ENCODE data around the gene POU6F2. TPM values are rescaled to one million over a fixed set of nuclear protein-coding genes. Genes with fewer than 3 reads are reported as not detected.

The POU6F2 gene
- total RNA-seq, 6 experiments from 2014 or later: 0.12 to 2.1 (median 0.64) TPM; not detected in 2

- no peak for DNase-seq
- H3K27me3 ChIP-seq: no peaks in the 10 kb centered on the region
Measured at GRCh38 chr7:39299695-39300094, 322.0 kb downstream of the POU6F2 start.

DNA sequence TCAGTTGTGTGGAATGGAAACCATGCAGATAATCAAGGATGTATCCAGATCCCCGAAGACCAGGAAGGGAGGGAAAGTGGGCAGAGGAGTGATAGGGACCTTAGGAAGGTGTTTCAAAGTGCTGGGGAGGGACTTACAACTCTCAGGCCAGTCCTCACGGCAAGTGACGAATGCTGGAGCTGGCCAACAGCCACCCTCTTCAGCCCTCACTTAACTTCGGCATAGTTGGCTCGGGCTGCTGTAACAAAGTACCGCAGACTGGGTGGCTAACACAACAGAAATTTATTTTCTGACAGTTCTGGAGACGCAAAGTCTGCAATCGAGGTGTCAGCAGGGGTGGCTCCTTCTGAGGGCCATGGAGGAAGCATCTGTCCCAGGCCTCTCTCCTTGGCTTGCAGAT is 322.6 kb downstream of the POU6F2 start:
- no peak for TF ChIP-seq POLR2A (IDR thresholded peaks at IDR 0.05)
- Histone ChIP-seq H3K36me3 (no peaks in the 10 kb centered on the region), H3K27ac (no peak overlapping the region), H3K4me1 (no peaks in the 10 kb centered on the region), H3K9me3 (no peaks in the 10 kb centered on the region), H3K27me3 (no peaks in the 10 kb centered on the region), H3K4me3 (no peak overlapping the region)
- WGBS (ENCODE audit: insufficient coverage, low coverage, low lambda C conversion rate, missing lambda C conversion rate): 48% methylated on average over 3 of the region's 8 CpGs
- ATAC-seq (no peak), DNase-seq (no peak)
- intact Hi-C loops (cut with DNase I): no loop called here

More at GRCh38 chr7:39299695-39300094, 322.0 kb downstream of the POU6F2 start:
- intact Hi-C loops (cut with DNase I): no loop called here
- TF ChIP-seq POLR2A (IDR thresholded peaks at IDR 0.05): no peak
- TF ChIP-seq CTCF (IDR thresholded peaks at IDR 0.05): no peak
- 47% methylated on average over 6 of the region's 6 CpGs for WGBS (ENCODE audit: insufficient coverage, low coverage, low lambda C conversion rate, missing lambda C conversion rate)
- Histone ChIP-seq H3K27ac (no peak overlapping the region), H3K9me3 (no peaks in the 10 kb centered on the region), H3K36me3 (no peaks in the 10 kb centered on the region), H3K4me1 (no peaks in the 10 kb centered on the region), H3K4me3 (no peak overlapping the region)
- no peak for ATAC-seq

DNA sequence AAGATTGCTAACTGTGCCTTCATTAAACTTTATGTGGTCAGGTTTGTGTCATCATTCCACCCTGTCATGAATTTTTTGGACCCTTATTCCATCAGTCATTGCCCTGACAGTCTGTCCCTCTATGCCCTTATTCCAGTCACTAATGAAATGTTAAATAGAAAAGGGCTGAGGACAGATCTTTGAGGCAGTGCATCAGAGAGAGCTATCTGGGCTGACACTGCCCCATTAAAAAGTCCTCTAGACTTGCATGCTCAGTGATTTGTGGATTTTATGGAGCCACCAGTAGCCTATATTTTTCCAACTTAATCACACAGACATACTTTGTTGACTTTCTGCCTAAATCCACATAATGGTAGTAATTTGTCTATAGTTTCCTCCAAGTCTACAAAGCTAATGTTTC is 323.8 kb downstream of the POU6F2 start:
- no peak for ATAC-seq
- intact Hi-C loops (cut with DNase I): no loop called here
- DNase-seq: no peak
- no peaks in the 10 kb centered on the region for H3K27me3 ChIP-seq
- no peaks in the 10 kb centered on the region for H3K4me1 ChIP-seq
- TF ChIP-seq POLR2A (IDR thresholded peaks at IDR 0.05) (no peak), CTCF (IDR thresholded peaks at IDR 0.05) (no peak)
- H3K27ac ChIP-seq: no peak overlapping the region
- no peaks in the 10 kb centered on the region for H3K36me3 ChIP-seq
- H3K9me3 ChIP-seq: no peaks in the 10 kb centered on the region
- H3K4me3 ChIP-seq: no peak overlapping the region

GRCh38 chr7:39304178-39304577 is 326.5 kb downstream of the POU6F2 start:
- intact Hi-C loops (cut with DNase I): no loop called here
- ATAC-seq: no peak
- no peak overlapping the region for H3K27ac ChIP-seq
- no peak for TF ChIP-seq CTCF (IDR thresholded peaks at IDR 0.05)
- no peak for TF ChIP-seq POLR2A (IDR thresholded peaks at IDR 0.05)
- H3K36me3 ChIP-seq: no peaks in the 10 kb centered on the region
- DNase-seq: no peak
- no peak overlapping the region for H3K4me3 ChIP-seq
- WGBS (ENCODE audit: insufficient coverage, low coverage, low lambda C conversion rate, missing lambda C conversion rate): 69% methylated on average over 6 of the region's 6 CpGs
- no peaks in the 10 kb centered on the region for H3K9me3 ChIP-seq
- H3K4me1 ChIP-seq: no peaks in the 10 kb centered on the region
- H3K27me3 ChIP-seq: no peaks in the 10 kb centered on the region

GRCh38 chr7:39304668-39305405 is 327.1 kb downstream of the POU6F2 start:
- no peaks in the 10 kb centered on the region for H3K36me3 ChIP-seq
- no peak overlapping the region for H3K4me3 ChIP-seq
- no peak for ATAC-seq
- intact Hi-C loops (cut with DNase I): no loop called here
- H3K4me1 ChIP-seq: no peaks in the 10 kb centered on the region
- no peak for TF ChIP-seq POLR2A (IDR thresholded peaks at IDR 0.05)
- WGBS (ENCODE audit: insufficient coverage, low coverage, low lambda C conversion rate, missing lambda C conversion rate): 83% methylated on average over 3 of the region's 3 CpGs
- no peak for DNase-seq
- no peaks in the 10 kb centered on the region for H3K9me3 ChIP-seq
- no peak overlapping the region for H3K27ac ChIP-seq
- H3K27me3 ChIP-seq: no peaks in the 10 kb centered on the region

Data from right lobe of liver (tissue), 6 donors.